HTERT RPE-1 (cell line): ENCODE data around the gene ZNF679.
"Not testable (repeated sequence)": the region's sequence is repeated elsewhere in the genome, so short reads cannot be mapped to it uniquely, and the experiment has no call there.

Experiments
- in situ Hi-C: fragments of 300-500 bp; cut with MboI; formaldehyde crosslinking; loops from 4 replicates; pipeline ENCODE4 v1.14.3; 2020; ENCODE audit warnings: low sequenced_read_pairs

Gene ZNF679

DNA sequence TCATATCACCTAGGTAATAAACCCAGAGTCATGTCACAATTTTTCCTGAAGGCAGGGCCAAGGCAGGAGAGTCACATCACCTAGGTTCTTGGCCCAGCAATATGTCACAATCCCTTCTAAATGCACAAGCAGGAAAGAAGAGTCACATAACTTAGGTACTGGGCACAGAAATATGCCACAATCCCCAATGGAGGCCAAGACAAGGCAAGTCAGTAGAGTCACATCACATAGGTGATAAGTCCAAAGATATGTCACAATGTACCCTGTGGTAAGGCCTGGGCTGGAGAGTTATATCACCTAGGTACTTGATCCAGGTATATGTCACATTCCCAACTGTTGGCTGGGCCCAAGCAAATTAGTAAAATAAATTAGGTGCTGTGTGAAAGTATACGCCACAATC lies at the start of gene ZNF679:
ZNF679 (plus strand) TSS at position 301 of the 400 bp plus-strand sequence. CDS start 20,644 bp downstream, outside the sequence.
- in situ Hi-C loops, result not testable (repeated sequence)

DNA sequence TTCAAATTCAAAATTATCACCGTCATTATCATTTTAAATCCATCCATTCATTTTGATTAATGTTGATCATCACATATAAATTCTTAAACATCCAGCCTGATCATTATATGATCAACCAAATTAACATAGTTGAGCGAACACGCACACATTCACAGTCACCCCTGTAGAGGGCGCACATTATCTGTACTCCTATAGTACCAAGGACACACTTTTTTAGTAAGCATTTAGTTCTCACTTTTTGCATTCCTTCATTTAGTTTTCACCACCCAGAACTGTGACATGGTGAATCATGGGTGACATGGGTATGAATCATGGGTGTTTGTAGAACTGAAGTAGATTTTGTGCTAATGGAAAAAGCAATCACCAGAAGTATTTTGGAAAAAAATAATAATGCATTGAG lies 47.3 kb upstream of the ZNF679 start:
- in situ Hi-C loops, result no loop called here

GRCh38 chr7:64181586-64181985 lies 46.7 kb upstream of the ZNF679 start:
- in situ Hi-C loops, result no loop called here

- in situ Hi-C loops, result no loop called here
Measured at GRCh38 chr7:64182036-64182790, 46.1 kb upstream of the ZNF679 start.

GRCh38 chr7:64183126-64183742 lies 45.0 kb upstream of the ZNF679 start:
- in situ Hi-C loops, result no loop called here

DNA sequence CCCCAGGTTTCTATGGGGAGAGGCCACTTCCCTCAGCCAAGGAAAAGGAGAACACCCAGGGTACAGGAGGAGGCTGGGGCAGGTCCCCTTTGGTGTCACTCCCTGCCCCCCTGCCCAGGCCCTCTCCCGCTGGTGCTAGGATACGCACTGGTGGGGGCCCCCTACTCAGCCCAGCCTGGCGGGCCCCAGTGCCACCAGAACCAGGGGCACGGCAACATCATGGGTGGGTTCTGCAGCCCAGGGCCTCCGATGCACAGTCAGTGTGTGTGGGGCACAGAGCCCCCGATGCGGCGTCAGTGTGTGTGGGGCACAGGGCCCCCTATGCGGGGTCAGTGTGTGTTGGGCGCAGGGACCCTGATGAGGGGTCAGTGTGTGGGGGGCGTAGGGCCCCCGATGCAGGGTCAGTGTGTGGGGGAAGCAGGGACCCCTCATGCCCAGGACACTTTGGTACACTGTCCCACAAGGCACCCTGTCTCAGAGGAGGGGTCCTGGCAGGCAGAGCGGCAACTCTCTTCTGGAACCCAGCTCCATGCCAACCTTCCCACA lies 44.4 kb upstream of the ZNF679 start:
- in situ Hi-C loops, result no loop called here

DNA sequence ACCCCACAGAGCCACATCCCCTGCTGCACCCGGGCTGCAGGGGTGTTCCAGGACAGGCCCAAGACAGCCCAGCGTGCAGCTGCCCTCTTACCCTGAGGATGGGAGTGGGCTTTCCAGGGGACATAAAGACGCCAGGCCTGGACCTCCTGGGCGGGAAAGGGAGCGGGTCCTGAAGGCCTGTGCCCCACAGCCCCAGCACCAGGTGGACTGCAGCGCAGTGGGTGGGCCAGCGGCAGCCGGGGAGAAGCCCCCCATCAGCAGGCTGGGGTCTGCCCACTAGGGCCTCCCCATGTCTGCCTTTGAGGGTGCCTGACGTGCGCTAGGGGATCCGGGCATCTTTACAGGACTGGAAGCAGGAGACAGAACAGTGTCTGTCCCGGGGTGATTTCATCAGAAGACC lies 43.9 kb upstream of the ZNF679 start:
- in situ Hi-C loops, result no loop called here

GRCh38 chr7:64187408-64187807 lies 40.9 kb upstream of the ZNF679 start:
- in situ Hi-C loops, result no loop called here

GRCh38 chr7:64192148-64192704 lies 36.0 kb upstream of the ZNF679 start:
- in situ Hi-C loops, result no loop called here

DNA sequence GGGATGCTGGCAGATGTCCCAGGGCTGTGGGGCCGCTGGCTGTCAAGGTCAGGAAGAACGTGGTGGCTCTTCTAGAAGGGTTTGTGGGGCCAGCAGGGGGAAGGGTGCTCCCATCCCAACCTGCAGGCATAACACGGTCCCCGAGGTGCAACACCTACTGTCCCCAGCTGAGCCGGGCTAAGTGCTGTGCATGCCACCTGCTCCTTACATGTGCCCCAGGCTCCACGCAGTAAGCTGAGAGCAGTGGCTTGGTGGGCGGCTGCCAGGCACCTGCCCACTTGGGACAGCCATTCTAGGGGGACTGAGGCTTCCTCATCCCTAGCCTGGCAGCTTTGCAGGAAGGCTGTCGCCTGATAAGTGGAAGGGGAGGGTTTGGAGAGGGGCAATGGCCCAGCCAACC lies 35.5 kb upstream of the ZNF679 start:
- in situ Hi-C loops, result no loop called here

DNA sequence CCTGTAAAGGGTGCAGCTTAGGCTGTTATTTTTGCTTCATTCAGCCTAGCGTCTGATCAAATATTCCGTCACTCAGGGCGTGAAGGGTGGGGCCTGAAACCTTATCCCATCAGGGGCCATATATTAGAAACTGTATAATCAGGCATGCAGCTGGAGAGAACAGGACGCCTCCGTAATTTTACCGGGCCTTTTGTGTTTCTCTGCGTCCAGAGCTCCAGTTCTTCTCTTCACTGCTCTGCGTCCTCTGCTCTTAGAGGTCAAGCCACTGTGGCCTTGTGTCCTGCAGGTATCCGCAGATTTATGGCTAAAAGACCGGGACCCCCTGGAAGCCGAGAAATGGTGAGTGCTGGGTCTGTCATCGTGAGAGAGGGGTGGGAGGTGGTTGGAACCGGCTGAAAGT lies 21.4 kb upstream of the ZNF679 start, which contains the start of gene ZNF735:
ZNF735 (plus strand) TSS at position 301 of the 400 bp plus-strand sequence; CDS start at position 301, 0 bp downstream.
- in situ Hi-C loops, result no loop called here

- in situ Hi-C loops, result not testable (repeated sequence)
Measured at GRCh38 chr7:64219710-64220298, 8.5 kb upstream of the ZNF679 start.

- in situ Hi-C loops, result no loop called here
Measured at GRCh38 chr7:64223366-64223765, 4.9 kb upstream of the ZNF679 start.

DNA sequence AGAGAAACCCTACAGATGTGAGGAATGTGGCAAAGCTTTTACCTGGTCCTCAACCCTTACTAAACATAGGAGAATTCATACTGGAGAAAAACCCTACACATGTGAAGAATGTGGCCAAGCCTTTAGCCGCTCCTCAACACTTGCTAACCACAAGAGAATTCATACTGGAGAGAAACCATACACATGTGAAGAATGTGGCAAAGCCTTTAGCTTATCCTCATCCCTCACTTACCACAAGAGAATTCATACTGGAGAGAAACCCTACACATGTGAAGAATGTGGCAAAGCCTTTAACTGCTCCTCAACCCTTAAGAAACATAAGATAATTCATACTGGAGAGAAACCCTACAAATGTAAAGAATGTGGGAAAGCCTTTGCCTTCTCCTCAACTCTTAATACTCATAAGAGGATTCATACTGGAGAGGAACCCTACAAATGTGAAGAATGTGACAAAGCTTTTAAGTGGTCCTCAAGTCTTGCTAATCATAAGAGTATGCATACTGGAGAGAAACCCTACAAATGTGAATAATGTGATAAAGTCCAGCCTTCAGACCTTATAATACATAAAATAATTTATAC lies 38.2 kb downstream of the ZNF679 start:
- in situ Hi-C loops, result no loop called here

GRCh38 chr7:64277630-64278029 lies 49.4 kb downstream of the ZNF679 start:
- in situ Hi-C loops, result no loop called here

DNA sequence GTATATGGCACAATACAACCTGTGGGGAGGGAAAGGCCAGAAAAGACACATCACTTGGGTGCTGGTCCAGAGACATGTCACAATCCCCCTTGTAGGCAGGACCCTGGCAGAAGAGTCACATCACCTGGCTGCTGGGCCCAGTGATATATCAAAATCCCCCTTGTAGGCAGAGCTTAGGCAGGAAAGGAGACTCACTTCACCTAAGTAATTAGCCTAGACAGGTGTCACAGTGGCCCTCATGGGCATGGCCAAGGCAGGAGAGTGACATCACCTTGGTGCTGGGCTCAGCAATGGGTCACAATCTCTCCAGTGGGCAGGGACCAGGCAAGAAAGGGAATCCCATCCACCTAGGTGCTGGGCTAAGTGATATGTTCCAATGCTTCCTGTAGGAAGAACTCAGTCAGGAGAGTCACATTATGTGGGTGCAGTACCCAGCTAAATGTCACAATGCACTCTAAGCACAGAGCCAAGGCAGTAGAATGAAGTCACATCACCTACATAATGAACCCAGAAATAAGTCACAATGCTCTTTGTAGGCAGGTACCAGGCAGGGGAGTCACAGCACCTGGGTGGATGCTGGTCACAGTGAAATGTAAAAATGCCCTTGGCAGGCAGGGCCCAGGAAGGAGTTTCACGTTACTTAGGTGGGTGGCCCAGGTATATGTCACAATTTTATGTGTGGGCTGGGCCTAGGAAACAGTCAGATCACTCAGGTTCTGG lies 66.6 kb downstream of the ZNF679 start:
- in situ Hi-C loops, result no loop called here

- in situ Hi-C loops, result not testable (repeated sequence)
Measured at GRCh38 chr7:64297418-64297817, 69.1 kb downstream of the ZNF679 start.

DNA sequence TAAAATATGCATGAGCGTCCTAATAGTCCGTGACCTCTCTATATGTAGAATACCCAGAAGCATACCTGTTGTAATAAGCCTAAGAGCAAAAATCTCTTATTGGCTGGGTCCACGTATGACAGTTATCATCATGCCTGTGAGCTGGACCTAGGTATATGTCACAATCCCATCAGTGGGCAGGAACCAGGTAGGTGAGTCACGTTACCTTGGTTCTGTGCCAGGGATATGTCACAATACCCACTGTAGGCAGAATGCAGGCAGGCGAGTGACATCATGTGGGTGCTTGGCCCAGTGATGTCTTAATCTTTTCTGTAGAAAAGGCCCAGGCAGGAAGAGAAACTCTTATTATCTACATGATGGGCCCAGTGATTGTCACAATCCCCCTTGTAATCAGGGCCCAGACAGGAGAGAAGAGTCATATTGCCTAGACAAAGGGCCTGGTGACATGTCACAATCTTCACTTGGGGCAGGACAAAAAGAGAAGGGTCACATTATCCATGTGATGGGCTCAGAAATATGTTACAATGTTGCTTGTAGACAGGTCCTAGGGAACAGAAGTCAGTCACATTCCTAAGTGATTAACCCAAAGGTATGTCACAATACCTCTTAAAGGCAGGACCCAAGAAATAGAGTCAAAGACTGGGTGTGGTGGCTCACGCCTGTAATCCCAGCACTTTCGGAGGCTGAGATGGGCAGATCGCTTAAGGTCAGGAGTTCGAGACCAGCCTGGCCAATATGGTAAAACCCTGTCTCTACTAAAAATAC lies 72.5 kb downstream of the ZNF679 start:
- in situ Hi-C loops, result no loop called here

GRCh38 chr7:64307254-64308015 lies 79.2 kb downstream of the ZNF679 start:
- in situ Hi-C loops, result no loop called here
